KBM-7 (cell line): ENCODE measurements around the gene PHF19.
A peak's percentile ranks its signal among the peaks of the same experiment; 100 is the strongest.

Experiments
- DNase-seq: peaks from one replicate; pipeline ENCODE4 v3.0.0-alpha.2; 2015
- in situ Hi-C: fragments of 300-500 bp; cut with MboI; formaldehyde crosslinking; loops from 2 replicates; pipeline ENCODE4 v1.14.3; 2020; ENCODE audit warnings: low sequenced_read_pairs, low pct_unique_long_range_greater_than_20kb, mixed read lengths

The PHF19 gene

DNA sequence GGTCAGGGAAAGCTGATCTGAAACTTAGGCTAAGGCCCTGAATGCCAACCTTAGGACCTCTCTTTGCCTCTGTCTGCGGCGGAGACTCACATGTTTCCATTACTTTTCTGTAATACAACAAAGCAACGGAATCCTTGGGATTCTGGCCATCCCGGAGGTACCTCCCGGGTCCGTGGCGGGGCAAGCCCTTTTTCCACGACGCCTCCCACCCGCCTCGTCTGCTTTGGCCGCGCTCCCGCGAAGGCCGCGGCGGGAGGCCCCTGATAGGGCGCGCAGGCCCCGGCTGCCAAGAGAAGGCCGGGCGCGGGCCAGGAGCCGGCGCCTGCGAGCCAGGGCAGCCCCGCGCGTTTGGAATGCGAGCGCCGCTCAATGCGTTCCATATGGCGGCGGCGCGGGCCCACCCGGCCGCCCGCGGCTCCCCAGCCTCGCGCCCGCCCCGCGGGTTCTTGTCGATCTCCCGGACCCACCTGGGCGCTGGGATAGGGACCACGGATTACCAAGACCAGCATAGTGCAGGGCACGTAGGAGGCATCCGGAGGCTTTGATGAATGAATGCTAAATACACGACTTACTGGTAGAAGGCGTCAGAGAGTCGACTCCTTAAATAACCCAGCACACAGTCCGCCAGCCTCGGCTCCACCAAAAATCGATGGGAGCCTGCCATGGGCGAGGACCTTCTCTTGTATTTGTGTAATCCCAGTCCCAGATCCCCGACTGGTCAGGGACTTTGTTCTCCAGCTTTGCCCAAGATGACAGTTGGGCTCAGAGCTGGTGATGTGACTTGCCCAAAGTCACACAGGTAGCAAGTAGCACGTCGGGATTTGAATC, 17.5 kb upstream of the PHF19 start:
- in situ Hi-C loops, result no loop called here
- no peak for DNase-seq

DNA sequence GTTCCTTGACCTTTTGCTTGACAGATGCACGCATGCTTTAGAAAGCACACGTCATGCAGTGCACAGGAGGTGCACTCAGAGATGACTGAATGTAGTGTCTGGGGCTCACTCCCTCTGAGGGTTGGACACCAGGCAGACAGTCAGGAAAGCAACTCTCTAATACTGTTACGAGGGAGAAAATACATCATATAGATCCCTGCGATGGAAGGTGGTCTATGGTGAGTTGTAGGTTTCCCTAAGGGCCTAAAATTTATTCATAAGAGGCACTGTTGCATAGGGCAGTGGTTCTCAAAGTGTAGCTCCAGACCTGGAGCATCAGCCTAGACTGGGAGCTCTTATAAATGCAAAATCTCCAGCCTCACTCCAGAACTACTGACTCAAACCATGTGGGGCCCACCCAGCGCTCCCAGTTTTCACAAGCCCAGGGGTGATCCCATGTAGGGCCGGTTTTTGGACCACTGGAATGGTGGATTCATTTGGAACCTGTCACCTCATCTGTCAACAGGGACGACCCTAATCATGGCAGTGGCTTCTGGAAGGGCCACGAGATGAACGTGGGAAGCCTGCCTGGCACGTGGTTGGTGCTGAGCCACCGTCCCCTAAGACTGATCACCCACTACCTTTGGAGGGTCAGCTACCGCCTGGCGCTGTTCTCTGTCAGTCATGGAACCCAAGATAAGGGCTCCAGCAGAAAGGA, 16.8 kb upstream of the PHF19 start:
- in situ Hi-C loops, result no loop called here
- DNase-seq, result no peak

DNA sequence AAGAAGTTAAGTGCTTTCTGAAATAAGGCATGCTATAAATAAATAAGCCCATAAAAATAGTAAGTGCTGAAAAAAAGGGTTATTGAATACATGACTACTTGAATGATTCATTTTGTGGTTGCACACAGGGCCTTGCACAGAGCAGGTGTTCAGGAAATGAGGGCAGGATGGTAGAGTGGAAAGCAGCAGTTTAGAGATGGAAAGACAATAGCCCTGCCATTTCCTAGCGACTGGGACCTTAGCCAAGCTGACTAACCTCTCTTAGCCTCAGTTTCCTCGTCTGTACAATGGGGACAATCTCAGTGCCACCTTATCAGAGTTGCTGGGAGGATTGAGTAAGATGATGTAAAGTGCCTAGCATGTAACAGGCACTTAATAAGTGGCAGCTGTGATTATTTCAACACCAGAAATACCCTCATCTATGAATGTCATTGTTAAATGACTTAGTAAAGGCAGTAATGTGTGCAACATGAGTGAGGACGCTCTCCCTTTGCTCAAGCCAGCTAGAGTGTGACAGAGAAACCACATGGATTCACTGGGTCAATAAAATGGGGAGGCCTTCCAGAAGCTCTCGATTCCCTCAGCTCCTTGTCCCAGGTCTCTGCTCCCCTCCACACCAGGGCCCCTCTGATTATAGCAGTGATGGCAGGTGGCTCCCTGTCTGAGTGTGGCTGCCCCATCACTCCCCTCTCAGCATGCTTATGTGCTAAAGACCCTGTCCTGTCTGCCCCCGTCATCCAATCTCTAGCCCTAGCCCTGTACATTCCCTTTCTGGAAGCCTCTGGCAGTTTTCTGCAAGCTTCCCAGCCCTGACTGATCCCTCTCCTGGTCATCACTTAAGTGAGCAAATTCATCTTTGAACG, 16.0 kb upstream of the PHF19 start:
- in situ Hi-C loops, result no loop called here
- DNase-seq, result peak; percentile 96

- no peak for DNase-seq
- in situ Hi-C loops, result no loop called here
These were observed 15.1 kb upstream of the PHF19 start for GRCh38 chr9:120891884-120892747.

DNA sequence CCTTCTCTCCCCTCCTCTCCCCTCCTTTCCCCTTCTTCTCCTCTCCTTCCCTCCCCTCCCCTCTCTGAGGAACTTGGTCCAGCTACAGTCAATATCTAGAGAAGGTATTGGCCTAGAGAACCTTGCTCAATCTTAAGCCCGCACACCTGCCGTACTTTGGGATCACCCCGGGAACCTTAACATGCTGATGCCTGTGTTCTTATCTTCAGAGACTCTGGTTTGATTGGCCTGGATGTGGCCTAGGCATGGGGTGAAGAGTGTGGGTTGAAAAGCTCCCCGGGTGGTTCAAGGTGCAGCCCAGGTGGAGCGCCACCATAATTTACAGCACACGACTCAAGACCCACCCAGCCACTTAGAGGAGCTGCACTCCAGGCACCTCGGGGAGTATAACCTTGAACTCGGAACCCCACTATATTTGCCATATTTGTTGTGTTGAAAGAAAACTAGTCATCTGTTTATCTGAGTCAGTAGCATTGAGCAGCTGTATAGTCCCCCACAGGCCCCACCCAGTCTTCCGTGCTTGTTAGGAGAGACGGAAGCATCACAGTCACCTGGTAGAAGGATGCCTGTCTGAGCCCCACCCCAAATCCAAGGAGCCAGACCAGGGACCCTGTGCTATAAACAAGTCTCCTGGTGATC, 14.4 kb upstream of the PHF19 start:
- in situ Hi-C loops, result no loop called here
- DNase-seq, result no peak

GRCh38 chr9:120890320-120891244, 13.6 kb upstream of the PHF19 start:
- peak; percentile 93 for DNase-seq
- in situ Hi-C loops, result no loop called here

DNA sequence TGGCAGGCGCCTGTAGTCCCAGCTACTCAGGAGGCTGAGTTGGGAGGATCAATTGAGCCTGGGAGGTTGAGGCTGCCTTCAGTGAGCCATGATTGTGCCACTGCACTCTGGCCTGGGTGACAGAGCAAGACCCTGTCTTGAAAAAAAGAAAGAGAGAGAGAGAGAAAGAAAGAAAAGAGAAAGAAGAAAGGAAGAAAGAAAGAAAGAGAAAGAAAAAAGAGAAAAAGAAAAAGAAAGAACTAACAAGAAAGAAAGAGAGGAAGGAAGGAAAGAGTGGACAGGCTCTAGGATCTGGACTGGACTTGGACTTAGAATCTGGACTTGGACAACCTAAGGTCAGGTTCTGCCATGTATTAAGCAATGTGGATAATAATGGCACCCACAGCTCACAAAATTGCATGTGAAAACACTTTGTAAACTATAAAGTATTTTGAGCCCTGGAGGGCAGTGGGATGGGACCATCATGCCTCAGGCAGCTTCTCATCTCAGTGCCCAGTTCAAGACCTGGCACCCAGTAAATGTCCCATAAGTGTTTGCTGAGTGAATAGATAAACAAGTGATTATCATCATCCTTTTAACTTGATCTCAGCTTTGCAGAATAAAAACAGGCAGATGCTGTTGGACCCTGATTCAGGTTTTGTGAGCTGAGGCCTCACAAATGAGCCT, 12.8 kb upstream of the PHF19 start:
- in situ Hi-C loops, result no loop called here
- no peak for DNase-seq

DNA sequence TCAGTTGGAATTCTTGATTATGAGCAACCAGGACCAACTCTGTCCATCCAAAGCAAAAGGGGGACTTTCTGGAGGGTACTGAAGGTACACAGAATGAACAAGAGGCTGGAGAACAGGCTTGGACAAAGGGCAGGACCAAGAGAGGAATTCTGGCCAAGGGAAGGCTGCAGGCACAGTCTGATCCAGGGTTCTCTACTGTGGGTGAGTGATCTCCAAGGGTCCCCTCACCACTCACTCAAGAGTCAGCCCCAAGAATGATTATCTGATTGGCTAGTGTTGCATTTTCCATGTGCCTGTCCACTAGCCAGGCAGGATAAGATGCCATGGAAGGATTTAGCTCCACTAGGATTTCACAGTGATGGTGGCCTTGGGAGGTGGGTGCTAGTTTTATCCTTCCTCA, 11.6 kb upstream of the PHF19 start:
- in situ Hi-C loops, result no loop called here
- DNase-seq, result no peak

- in situ Hi-C loops, result no loop called here
- no peak for DNase-seq
These were observed 9.5 kb upstream of the PHF19 start for GRCh38 chr9:120886490-120886967.

DNA sequence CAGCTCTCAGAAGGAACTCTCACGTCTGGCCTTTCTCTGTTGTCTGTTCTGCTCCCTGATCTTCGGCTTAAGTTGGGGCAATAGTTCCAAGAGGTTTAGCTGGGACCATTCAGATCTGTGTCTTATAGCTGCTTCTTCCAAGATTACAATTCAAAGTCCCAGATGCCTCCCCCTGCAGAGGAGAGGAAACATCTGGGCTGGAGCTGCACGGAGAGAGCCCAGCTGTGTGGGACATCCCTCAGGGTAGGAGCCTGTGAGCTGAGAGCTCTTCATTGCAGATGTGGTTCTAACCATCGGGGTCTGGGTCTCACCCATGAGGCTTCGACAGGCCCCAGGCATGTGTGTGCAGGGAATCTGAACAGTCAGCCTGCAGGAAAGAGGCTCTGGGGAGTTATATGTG, 9.0 kb upstream of the PHF19 start:
- in situ Hi-C loops, result no loop called here
- peak; percentile 85 for DNase-seq

GRCh38 chr9:120885457-120885856, 8.5 kb upstream of the PHF19 start:
- no peak for DNase-seq
- in situ Hi-C loops, result no loop called here

DNA sequence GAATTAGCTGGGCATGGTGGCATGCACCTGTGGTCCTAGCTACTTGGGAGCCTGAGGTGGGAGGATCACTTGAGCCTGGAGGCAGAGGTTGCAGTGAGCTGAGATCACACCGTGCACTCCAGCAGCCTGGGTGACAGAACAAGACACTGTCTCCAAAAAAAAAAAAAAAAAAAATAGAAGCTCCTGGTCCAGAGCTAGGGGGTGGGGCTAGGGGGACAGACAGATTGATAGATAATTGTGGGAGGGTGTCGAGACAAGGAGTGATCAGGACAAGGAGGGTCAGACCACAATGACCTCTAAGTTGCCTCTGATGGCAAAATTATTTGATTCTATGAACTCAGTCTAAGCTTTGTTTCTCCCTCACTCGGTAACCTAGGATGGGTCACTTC, 6.6 kb upstream of the PHF19 start:
- in situ Hi-C loops, result no loop called here
- no peak for DNase-seq

DNA sequence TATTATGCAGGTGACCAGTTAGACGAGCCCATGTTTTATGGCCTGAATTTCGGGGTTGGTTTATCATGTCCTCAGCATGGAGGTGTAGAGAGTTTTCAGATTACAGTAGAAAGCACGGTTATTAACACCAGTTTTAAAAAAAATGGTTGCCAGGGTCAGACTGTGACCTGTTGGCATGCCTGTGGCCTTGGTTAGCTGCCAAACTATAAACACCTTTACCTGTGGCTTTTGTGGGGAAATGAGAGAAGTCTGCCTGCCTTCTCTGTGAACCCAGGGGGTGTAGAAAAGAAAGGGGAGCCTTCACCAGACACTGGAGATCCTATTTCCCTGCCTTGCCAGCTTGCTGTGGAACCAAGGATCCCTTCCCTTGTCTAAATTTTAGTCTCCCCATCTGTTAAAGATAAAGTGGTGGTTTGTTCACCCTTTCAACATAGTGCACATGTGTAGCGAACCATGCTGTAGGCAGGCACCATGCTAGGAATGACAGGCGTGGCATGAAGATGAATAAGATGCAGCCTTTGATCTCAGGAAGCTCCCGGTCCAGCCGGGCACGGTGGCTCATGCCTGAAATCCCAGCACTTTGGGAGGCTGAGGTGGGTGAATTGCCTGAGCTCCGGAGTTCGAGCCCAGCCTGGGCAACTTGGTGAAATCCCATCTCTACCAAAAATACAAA, 6.1 kb upstream of the PHF19 start:
- in situ Hi-C loops, result no loop called here
- DNase-seq, result no peak

DNA sequence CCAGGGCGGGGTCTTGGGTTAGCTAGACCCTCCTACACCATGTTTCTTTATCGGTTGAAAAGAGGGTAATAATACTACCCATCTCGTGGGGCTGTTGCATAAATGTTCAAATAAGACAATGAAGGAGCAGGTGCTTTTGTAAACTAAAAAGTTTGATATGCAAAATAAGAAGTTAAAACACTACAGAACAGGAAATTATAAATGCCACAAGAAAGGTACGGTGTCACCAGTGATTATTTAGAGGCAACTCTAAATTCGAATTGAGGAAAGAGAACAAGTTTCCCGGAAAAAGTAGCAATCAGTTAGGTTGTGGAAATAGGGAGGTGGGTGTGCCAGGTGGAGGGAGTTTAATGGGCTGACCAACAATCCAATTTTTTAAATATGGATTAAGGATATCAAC, 2.5 kb upstream of the PHF19 start:
- in situ Hi-C loops, result no loop called here
- DNase-seq, result no peak

DNA sequence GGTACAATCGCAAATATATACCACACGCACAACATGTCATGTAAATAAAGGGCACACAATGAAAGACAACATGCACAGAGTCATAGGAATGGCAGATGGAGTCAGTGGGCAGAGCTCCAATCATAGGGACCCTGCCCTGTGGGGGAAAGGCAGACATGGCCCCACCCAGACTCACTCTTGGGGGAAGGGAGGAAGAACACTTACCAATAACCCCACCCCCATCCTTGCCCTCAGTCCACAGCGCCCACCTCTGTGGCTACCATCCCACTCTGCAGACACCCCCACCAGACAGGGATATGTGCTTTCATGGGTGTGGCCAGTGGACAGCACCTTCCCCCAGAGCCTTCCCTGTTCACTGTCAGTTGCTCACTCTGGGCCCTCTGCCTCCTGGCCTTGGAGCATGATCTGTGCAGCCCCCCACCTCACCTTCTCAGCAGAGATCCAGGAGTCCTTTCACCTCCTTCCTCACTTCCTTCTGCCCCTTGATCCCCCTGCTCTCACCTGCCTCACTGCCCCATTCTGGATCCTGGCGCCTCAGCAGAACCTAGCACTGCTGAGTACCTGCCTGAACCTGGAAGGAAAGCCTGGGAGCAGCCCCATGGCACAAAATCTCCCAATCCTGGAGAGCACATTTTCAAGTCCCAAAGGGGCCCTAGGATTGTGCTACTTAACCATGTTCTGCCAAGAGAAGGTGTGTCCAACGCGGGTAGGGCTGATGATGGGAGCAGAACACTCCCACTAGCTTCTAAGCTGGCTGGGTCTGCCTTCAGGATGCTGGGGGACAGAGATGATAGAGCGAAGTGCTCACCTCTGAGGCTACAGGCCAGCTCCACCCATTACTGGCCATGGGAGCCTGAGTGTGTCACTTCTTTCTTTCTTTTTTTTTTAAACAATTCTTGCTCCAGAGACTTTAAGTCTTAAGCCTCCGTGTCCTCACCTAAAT, 1.5 kb upstream of the PHF19 start:
- in situ Hi-C loops, result no loop called here
- DNase-seq, result peak; percentile 68
